ENCODE measurements around the gene ZNF177. TPM values are rescaled to one million over a fixed set of nuclear protein-coding genes. Genes with fewer than 3 reads are reported as not detected.

Gene ZNF177
- 0.73 and 0.78 TPM in 2 replicates for total RNA-seq

DNA sequence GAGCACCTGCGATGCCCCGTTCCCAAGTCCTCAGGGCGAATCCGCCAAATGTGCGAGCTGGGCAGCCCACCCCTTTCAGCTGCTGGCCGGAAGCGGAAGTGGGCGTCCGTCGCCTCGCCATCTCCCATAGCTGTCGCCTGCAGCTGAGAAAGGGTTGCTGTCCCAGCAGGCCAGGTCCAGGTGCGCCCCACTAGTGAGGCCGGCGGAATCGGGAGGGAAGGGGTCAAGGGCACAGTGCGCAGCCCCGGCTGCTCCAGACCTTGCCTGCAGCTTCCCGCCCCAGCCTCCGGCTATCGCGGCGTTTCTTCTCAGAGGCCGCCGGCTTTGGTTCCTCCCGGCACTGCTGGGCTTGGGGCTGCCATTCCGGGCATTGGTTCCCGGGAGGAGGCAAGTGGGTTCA, at the start of gene ZNF177:
Gene ZNF177, plus strand, starts transcription at position 109 of the 400 bp plus-strand sequence. CDS start 15,299 bp downstream, outside the sequence.

DNA sequence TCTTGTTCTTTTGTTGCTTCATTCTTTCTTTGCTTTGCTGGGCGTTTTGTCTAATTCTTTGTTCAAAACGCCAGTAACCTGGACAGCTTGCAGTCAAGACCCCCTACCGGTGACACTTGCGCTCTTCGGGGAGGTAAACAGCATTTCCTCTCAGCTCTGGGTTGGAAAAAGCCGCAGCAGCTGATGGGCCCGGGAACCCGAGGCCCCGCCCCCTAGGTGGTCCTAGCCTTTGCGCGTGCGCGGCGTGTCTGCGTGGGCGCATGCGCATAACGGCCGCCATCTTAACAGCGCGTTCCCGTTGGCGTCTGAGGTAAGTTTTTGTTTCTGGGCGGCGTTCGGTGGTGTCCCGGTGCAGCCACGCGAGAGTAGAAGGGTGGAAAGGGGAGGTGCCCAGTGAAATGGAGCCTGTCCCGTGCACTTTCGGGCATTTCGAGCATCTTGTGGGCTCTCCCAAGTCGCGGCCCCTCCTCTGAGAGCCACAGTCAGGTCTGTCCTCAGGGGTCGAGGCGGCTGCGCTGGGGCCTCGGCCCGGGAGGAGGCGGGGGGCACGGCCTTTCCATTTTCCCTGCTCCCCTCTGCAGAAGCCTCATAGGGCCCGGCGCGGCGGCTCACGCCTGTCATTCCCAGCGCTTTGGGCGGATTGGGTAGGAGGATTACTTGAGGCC, 38.8 kb upstream of the ZNF177 start, which contains the start of gene ZNF559:
Gene ZNF559, plus strand, starts transcription at position 261 of the 665 bp plus-strand sequence. CDS start 14,371 bp downstream, outside the sequence.

Other genes with a start within 250 kb of the ZNF177 start
- gene OR7G1, start 247.2 kb upstream of the ZNF177 start, total RNA-seq: not detected in 2 replicates
- not detected in 2 replicates for gene OR7G3, start 236.1 kb upstream of the ZNF177 start, total RNA-seq
- gene ZNF317, start 222.6 kb upstream of the ZNF177 start, total RNA-seq: 16.9 and 18.8 TPM in 2 replicates
- not detected in 2 replicates for gene OR7D2, start 184.0 kb upstream of the ZNF177 start, total RNA-seq
- not detected in 2 replicates for gene OR7D4, start 143.4 kb upstream of the ZNF177 start, total RNA-seq
- not detected in 2 replicates for gene OR7E24, start 112.1 kb upstream of the ZNF177 start, total RNA-seq
- gene ZNF699, start 53.2 kb upstream of the ZNF177 start, total RNA-seq: 5.9 and 7.3 TPM in 2 replicates
- gene ZNF559, start 38.8 kb upstream of the ZNF177 start, total RNA-seq: 7.3 and 9.0 TPM in 2 replicates
- 6.8 and 7.7 TPM in 2 replicates for gene ZNF266, start 72.6 kb downstream of the ZNF177 start, total RNA-seq
- gene ZNF560, start 135.6 kb downstream of the ZNF177 start, total RNA-seq: 0.20 TPM in 1 of 2 replicates, not detected in the other
- 15.8 and 17.6 TPM in 2 replicates for gene ZNF426, start 175.6 kb downstream of the ZNF177 start, total RNA-seq
- 41.9 and 66.1 TPM in 2 replicates for gene ZNF121, start 221.5 kb downstream of the ZNF177 start, total RNA-seq